A673 (cell line): Measurements from ENCODE around the gene UBA6. TPM values are rescaled to one million over a fixed set of nuclear protein-coding genes. Genes with fewer than 3 reads are reported as not detected.

Experiments
- BruUV-seq: library from RNA; stranded (reverse); fragments of 400-500 nt; replicated peaks from 2 replicates; lab custom pipeline; 2021; lab: Mats Ljungman, UMichigan
- CTCF ChIA-PET: fragments of 300-600 bp; sonication (Branson Sonifier 250); formaldehyde crosslinking; loops from one replicate; lab custom pipeline; 2022; ENCODE audit warnings: antibody characterized with exemption; lab: Charles Lee
- POLR2A ChIA-PET: fragments of 300-600 bp; sonication (Branson Sonifier 250); formaldehyde crosslinking; loops from one replicate; lab custom pipeline; 2022; ENCODE audit warnings: antibody characterized with exemption; ENCODE audit not compliant: low non-redundant PET; lab: Charles Lee
- DNase-seq: peaks from one replicate; pipeline ENCODE4 v3.0.0-alpha.2; 2015; ENCODE audit warnings: low spot score
- H3K27ac ChIP-seq: fragments of 200-600 bp; sonication (generic); 2 replicates; pipeline ENCODE4 v1.5.1; 2016; ENCODE audit warnings: mixed run types, low read depth, mild to moderate bottlenecking, mixed read lengths, antibody characterized with exemption, low read length; ENCODE audit not compliant: poor library complexity, severe bottlenecking
- H3K27me3 ChIP-seq: fragments of 200-600 bp; sonication (generic); replicated peaks from 2 replicates; pipeline ENCODE4 v1.6.1; 2017; ENCODE audit warnings: mixed run types, low read depth, mild to moderate bottlenecking, mixed read lengths, antibody characterized with exemption, low read length; ENCODE audit not compliant: insufficient read depth, poor library complexity
- H3K36me3 ChIP-seq: fragments of 200-600 bp; sonication (generic); 2 replicates; pipeline ENCODE4 v1.6.1; 2016; ENCODE audit warnings: mixed run types, mild to moderate bottlenecking, mixed read lengths, antibody characterized with exemption, low read length; ENCODE audit not compliant: insufficient read depth, poor library complexity, severe bottlenecking
- H3K4me1 ChIP-seq: fragments of 200-600 bp; sonication (generic); 2 replicates; pipeline ENCODE4 v1.6.1; 2017; ENCODE audit warnings: mixed run types, mild to moderate bottlenecking, mixed read lengths, antibody characterized with exemption, low read length; ENCODE audit not compliant: insufficient read depth, poor library complexity, severe bottlenecking
- H3K4me3 ChIP-seq: fragments of 200-600 bp; sonication (generic); 2 replicates; pipeline ENCODE4 v1.5.1; 2016; ENCODE audit warnings: low read depth, mixed run types, mild to moderate bottlenecking, mixed read lengths, low read length; ENCODE audit not compliant: poor library complexity, severe bottlenecking
- H3K9me3 ChIP-seq: fragments of 200-600 bp; sonication (generic); 2 replicates; pipeline ENCODE4 v1.6.1; 2016; ENCODE audit warnings: mixed run types, low read depth, mild to moderate bottlenecking, mixed read lengths, antibody characterized with exemption, low read length; ENCODE audit not compliant: poor library complexity, severe bottlenecking
- EZH2 ChIP-seq: fragments of 200-600 bp; sonication (generic); IDR thresholded peaks from 2 replicates; pipeline ENCODE4 v1.6.1; 2017; ENCODE audit warnings: borderline replicate concordance, low read depth, mild to moderate bottlenecking, mixed read lengths, antibody characterized with exemption, low read length; ENCODE audit not compliant: poor library complexity, severe bottlenecking
- intact Hi-C: fragments of 100-400 bp; cut with micrococcal nuclease; formaldehyde crosslinking; loops from one replicate; pipeline ENCODE4 v1.10.0; 2022; ENCODE audit not compliant: unreplicated experiment
- total RNA-seq: library from RNA; stranded (reverse); gene quantifications from 2 replicates; pipeline ENCODE4 v1.2.3, GENCODE V29; 2021
- TF ChIP-seq, protein P1 (sequence below): fragments of 300-800, 200-600 bp; sonication (generic); conservative IDR thresholded peaks from 2 replicates; pipeline ENCODE4 v1.5.1; 2017; ENCODE audit warnings: low read depth, mild to moderate bottlenecking, antibody characterized with exemption, low read length, moderate library complexity, mixed read lengths

UBA6 gene
- total RNA-seq, 1 experiment from 2014 or later = 33.2 TPM

DNA sequence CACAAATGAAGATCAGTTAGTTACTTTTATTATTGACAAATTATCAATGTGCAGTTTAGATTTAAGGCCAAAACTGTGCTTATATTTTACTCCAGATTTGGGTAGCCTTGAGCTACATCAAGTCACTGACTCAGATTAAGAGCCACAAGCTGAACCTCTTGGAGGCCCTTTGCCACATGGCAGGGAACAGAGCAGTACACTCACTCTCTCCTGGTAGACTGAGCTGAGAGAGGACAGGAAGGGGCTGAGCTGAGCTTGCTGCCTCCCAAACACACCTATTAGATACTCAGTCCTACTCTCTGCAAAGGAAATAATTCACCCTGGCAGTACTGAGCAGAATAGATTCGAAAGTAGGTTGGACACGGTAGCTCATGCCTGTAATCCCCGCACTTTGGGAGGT lies 134.6 kb downstream of the UBA6 start:
- CTCF ChIA-PET = no interaction called here
- Histone ChIP-seq H3K36me3 (no peaks in the 10 kb centered on the region), H3K4me1 (no peaks in the 10 kb centered on the region), H3K27me3 (no peaks in the 10 kb centered on the region), H3K4me3 (no peak overlapping the region), H3K9me3 (no peaks in the 10 kb centered on the region), H3K27ac (no peak overlapping the region)
- intact Hi-C loops = no loop called here
- POLR2A ChIA-PET = no interaction called here
- TF ChIP-seq, protein P1, sequence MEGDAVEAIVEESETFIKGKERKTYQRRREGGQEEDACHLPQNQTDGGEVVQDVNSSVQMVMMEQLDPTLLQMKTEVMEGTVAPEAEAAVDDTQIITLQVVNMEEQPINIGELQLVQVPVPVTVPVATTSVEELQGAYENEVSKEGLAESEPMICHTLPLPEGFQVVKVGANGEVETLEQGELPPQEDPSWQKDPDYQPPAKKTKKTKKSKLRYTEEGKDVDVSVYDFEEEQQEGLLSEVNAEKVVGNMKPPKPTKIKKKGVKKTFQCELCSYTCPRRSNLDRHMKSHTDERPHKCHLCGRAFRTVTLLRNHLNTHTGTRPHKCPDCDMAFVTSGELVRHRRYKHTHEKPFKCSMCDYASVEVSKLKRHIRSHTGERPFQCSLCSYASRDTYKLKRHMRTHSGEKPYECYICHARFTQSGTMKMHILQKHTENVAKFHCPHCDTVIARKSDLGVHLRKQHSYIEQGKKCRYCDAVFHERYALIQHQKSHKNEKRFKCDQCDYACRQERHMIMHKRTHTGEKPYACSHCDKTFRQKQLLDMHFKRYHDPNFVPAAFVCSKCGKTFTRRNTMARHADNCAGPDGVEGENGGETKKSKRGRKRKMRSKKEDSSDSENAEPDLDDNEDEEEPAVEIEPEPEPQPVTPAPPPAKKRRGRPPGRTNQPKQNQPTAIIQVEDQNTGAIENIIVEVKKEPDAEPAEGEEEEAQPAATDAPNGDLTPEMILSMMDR = no peak
- TF ChIP-seq EZH2 = no peak
- BruUV-seq = no TSS peak
- DNase-seq = no peak

DNA sequence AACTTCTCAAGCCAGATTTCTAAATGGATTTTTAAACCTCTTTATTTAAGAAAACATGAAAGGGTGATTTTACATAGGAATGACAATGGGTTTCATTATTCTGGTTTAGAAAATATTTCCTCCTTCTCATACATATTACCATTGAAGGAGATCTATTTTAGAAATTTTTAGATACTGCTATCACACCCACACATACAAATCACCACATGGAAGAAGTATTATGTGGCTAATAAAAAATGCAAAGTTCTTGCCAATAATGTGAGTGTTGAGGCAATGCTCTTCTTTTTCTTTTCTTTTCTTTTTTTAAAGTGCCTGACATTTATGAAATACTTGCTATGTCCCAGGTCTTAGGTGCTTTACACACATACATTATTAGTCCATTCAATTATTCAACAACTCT lies 135.7 kb downstream of the UBA6 start:
- no TSS peak for BruUV-seq
- ChIA-PET POLR2A (no interaction called here), CTCF (no interaction called here)
- Histone ChIP-seq H3K27me3 (no peaks in the 10 kb centered on the region), H3K4me1 (no peaks in the 10 kb centered on the region), H3K9me3 (no peaks in the 10 kb centered on the region), H3K36me3 (no peaks in the 10 kb centered on the region), H3K4me3 (no peak overlapping the region), H3K27ac (no peak overlapping the region)
- TF ChIP-seq, protein P1 = no peak
- TF ChIP-seq EZH2 = no peak
- intact Hi-C loops = no loop called here
- DNase-seq = no peak

Other genes with a start within 250 kb of the UBA6 start
- 11.8 and 12.0 TPM in 2 replicates for gene CENPC, start 155.7 kb downstream of the UBA6 start, total RNA-seq
- gene STAP1, start 142.4 kb downstream of the UBA6 start, total RNA-seq = not detected in 2 replicates
- gene GNRHR, start 53.2 kb upstream of the UBA6 start, total RNA-seq = not detected in 2 replicates
- not detected in 2 replicates for gene TMPRSS11D, start 182.8 kb upstream of the UBA6 start, total RNA-seq